ENCODE results near the gene SMC1B.
A peak's percentile ranks its signal among the peaks of the same experiment; 100 is the strongest.
"Not testable (repeated sequence)": the region's sequence is repeated elsewhere in the genome, so short reads cannot be mapped to it uniquely, and the experiment has no call there.

SMC1B gene

GRCh38 chr22:45444168-45444567, 30.8 kb upstream of the SMC1B start:
- H3K27ac ChIP-seq = no peak overlapping the region
- TF ChIP-seq CTCF (IDR thresholded peaks at IDR 0.05) (no peak), ZFX (IDR thresholded peaks at IDR 0.05; ENCODE audit: borderline replicate concordance) (no peak)

- H3K27ac ChIP-seq = no peak overlapping the region
- TF ChIP-seq ZFX (IDR thresholded peaks at IDR 0.05; ENCODE audit: borderline replicate concordance) = no peak
- no peak for TF ChIP-seq CTCF (IDR thresholded peaks at IDR 0.05)
Observed at GRCh38 chr22:45442116-45442515, 28.7 kb upstream of the SMC1B start.

GRCh38 chr22:45441138-45441537, 27.7 kb upstream of the SMC1B start:
- no peak for TF ChIP-seq ZFX (IDR thresholded peaks at IDR 0.05; ENCODE audit: borderline replicate concordance)
- peak; percentile 72 for TF ChIP-seq CTCF (IDR thresholded peaks at IDR 0.05)

GRCh38 chr22:45440688-45441087, 27.3 kb upstream of the SMC1B start:
- H3K27ac ChIP-seq = not testable (repeated sequence)

More at GRCh38 chr22:45441138-45441537, 27.7 kb upstream of the SMC1B start:
- no peak overlapping the region for H3K27ac ChIP-seq

- H3K27ac ChIP-seq = no peak overlapping the region
- TF ChIP-seq ZFX (IDR thresholded peaks at IDR 0.05; ENCODE audit: borderline replicate concordance) = no peak
- TF ChIP-seq CTCF (IDR thresholded peaks at IDR 0.05) = no peak
Observed at GRCh38 chr22:45438336-45438735, 24.9 kb upstream of the SMC1B start.

GRCh38 chr22:45436871-45437517, 23.6 kb upstream of the SMC1B start:
- H3K27ac ChIP-seq = not testable (repeated sequence)

- TF ChIP-seq CTCF (IDR thresholded peaks at IDR 0.05) (peak; percentile 95), ZFX (IDR thresholded peaks at IDR 0.05; ENCODE audit: borderline replicate concordance) (no peak)
- peak overlapping the region; percentile 61 for H3K27ac ChIP-seq
Observed at GRCh38 chr22:45435544-45436139, 22.2 kb upstream of the SMC1B start.

GRCh38 chr22:45434981-45435380, 21.6 kb upstream of the SMC1B start:
- H3K27ac ChIP-seq = peak overlapping the region; percentile 61

More at GRCh38 chr22:45434981-45435380, 21.6 kb upstream of the SMC1B start:
- no peak for TF ChIP-seq CTCF (IDR thresholded peaks at IDR 0.05)
- no peak for TF ChIP-seq ZFX (IDR thresholded peaks at IDR 0.05; ENCODE audit: borderline replicate concordance)

All from 22Rv1 (cell line).